HepG2 (cell line): ENCODE results near the gene PPIL3. TPM values are rescaled to one million over a fixed set of nuclear protein-coding genes. Genes with fewer than 3 reads are reported as not detected.
A peak's percentile ranks its signal among the peaks of the same experiment; 100 is the strongest.

Source experiments
- ETV5 ChIP-seq: IDR thresholded peaks from 2 replicates; pipeline ENCODE4 v1.6.1; 2018; ENCODE audit warnings: missing biosample characterization, missing genetic modification reagents, inconsistent platforms, borderline replicate concordance
- GTF3A ChIP-seq: sonication (generic); formaldehyde crosslinking; conservative IDR thresholded peaks from 2 replicates; pipeline ENCODE4 v1.4.0; 2020; ENCODE audit warnings: mild to moderate bottlenecking, missing genetic modification reagents
- MAZ ChIP-seq, 2 experiments: sonication (generic) in 1 of 2; formaldehyde crosslinking in 1 of 2; IDR thresholded peaks; 2 replicates each; pipeline versions ENCODE4 v1.5.0 to v1.6.1; 2012 to 2020; ENCODE audit warnings: low read depth in 2 of 2, mild to moderate bottlenecking in 2 of 2, borderline replicate concordance in 1 of 2, improper control_type of control experiment in 1 of 2, low read length in 1 of 2, missing genetic modification reagents in 1 of 2, moderate library complexity in 1 of 2
- NAIF1 ChIP-seq: sonication (generic); formaldehyde crosslinking; IDR thresholded peaks from 2 replicates; pipeline ENCODE4 v1.5.0; 2020; ENCODE audit warnings: mild to moderate bottlenecking, missing genetic modification reagents, borderline replicate concordance
- TBX2 ChIP-seq: sonication (generic); formaldehyde crosslinking; IDR thresholded peaks from 2 replicates; pipeline ENCODE4 v1.5.0; 2020; ENCODE audit warnings: missing genetic modification reagents, mild to moderate bottlenecking, borderline replicate concordance
- THAP11 ChIP-seq: IDR thresholded peaks from 2 replicates; pipeline ENCODE4 v1.6.1; 2016; ENCODE audit warnings: missing biosample characterization, missing genetic modification reagents
- ZFP62 ChIP-seq: sonication (generic); formaldehyde crosslinking; IDR thresholded peaks from 2 replicates; pipeline ENCODE4 v1.4.0; 2020; ENCODE audit warnings: missing genetic modification reagents
- ZNF589 ChIP-seq: sonication (generic); formaldehyde crosslinking; conservative IDR thresholded peaks from 2 replicates; pipeline ENCODE4 v1.8.0; 2022; ENCODE audit warnings: mild to moderate bottlenecking, moderate library complexity, missing genetic modification reagents
- ZNF605 ChIP-seq: sonication (generic); formaldehyde crosslinking; IDR thresholded peaks from 2 replicates; pipeline ENCODE4 v1.8.0; 2022; ENCODE audit warnings: mild to moderate bottlenecking, missing genetic modification reagents
- ZNF629 ChIP-seq: sonication (generic); formaldehyde crosslinking; conservative IDR thresholded peaks from 2 replicates; pipeline ENCODE4 v1.5.0; 2020; ENCODE audit warnings: missing genetic modification reagents
- polyA plus RNA-seq, 8 experiments: library from polyadenylated mRNA; depleted of rRNA in 3 of 8; stranded (reverse) in 7 of 8; unstranded in 1 of 8; fragments of >200 nt; fragmentation: Illumina TruSeq in 4 of 8; extraction: Trizol in 4 of 8; gene quantifications; 2 replicates each; pipeline versions ENCODE4 v1.2.1 to v1.2.3, GENCODE V29; 2011 to 2016; ENCODE audit warnings: low read depth in 4 of 8, missing spikeins in 1 of 8, mixed read lengths in 1 of 8; ENCODE audit not compliant: insufficient read depth in 1 of 8
- total RNA-seq, 5 experiments: library from RNA; depleted of rRNA; stranded (reverse); fragments of >200 nt; fragmentation: Illumina TruSeq; extraction: Trizol; gene quantifications; 2 replicates each; pipeline ENCODE4 v1.2.3, GENCODE V29; 2016; ENCODE audit warnings: low read depth in 1 of 5
- TF ChIP-seq, protein P1 (sequence below): sonication (generic); formaldehyde crosslinking; IDR thresholded peaks from 2 replicates; pipeline ENCODE4 v1.5.0; 2020; ENCODE audit warnings: missing genetic modification reagents
- TF ChIP-seq, protein P2 (sequence below): sonication (generic); formaldehyde crosslinking; IDR thresholded peaks from 2 replicates; pipeline ENCODE4 v1.4.0; 2020; ENCODE audit warnings: missing genetic modification reagents
- TF ChIP-seq, protein P3 (sequence below): sonication (generic); formaldehyde crosslinking; IDR thresholded peaks from 2 replicates; pipeline ENCODE4 v1.4.0; 2020; ENCODE audit warnings: missing genetic modification reagents, borderline replicate concordance

PPIL3 gene
- total and polyA plus RNA-seq, 2 of the 13 experiments (the other 11 are each of a cell fraction or from before 2014, with no cell fraction given): 98.7 to 107 TPM

DNA sequence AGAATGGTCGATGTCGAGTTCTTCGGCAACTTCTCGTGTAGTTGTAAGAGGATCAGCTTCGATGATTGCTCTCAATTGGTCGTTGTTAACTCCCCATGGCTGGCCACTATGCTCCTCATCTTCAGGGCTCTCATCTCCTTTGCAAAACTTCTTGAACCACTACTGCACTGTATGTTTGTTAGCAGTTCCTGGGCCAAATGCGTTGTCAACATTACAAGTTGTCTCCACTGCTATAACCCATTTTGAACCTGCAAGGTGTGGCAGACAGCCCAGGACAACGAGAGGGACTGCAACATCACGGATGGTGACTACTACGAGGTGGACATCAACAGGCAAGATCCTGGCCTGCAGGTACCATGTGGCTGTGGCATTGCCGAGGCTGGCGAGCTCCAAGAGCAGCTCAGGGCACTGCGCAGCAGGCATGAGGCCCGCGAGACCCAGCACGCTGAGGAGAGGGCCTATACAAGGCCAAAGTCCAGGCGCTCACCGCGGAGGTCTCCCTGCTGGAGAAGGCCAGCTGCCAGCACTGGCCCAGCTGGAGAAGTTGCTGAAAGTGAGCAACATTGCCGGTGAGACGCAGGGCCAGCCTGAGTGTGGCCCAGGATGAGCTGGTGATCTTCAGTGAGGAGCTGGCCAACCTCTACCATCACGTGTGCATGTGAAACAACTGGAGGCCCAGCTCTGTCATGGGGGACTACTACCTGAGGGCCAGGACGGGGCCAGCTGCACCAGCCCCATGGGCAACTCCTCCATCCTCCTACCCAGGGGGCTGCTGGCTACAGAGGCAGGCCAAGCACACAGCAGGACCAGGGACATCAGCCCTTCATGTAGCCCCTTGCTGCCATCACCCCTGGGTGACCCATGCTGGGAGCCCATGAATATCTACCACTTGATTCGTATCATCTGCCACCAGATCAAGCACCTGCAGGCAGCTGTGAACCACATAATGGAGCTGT lies 44.6 kb downstream of the PPIL3 start (continued):
- TF ChIP-seq GTF3A (no peak), ZNF589 (CRISPR knock-in tag) (no peak; the same call in 1 of the 2 replicates), MAZ (IDR thresholded peaks at IDR 0.05; ENCODE audit: borderline replicate concordance, low read depth, low read length) (no peak), MAZ (CRISPR knock-in tag; IDR thresholded peaks at IDR 0.05; ENCODE audit: low read depth) (peak; percentile 69), THAP11 (CRISPR knock-in tag) (no peak), ZNF605 (CRISPR knock-in tag) (peak; percentile 51; the same call in 1 of the 2 replicates), ZNF629 (CRISPR knock-in tag) (0 out of 2 replicates have a peak, but pooled peaks have one; percentile 48), TBX2 (peak; percentile 65; the same call in 1 of the 2 replicates), NAIF1 (CRISPR knock-in tag) (no peak), ZFP62 (CRISPR knock-in tag) (no peak), ETV5 (no peak; the same call in 1 of the 2 replicates)
- TF ChIP-seq, protein P1, sequence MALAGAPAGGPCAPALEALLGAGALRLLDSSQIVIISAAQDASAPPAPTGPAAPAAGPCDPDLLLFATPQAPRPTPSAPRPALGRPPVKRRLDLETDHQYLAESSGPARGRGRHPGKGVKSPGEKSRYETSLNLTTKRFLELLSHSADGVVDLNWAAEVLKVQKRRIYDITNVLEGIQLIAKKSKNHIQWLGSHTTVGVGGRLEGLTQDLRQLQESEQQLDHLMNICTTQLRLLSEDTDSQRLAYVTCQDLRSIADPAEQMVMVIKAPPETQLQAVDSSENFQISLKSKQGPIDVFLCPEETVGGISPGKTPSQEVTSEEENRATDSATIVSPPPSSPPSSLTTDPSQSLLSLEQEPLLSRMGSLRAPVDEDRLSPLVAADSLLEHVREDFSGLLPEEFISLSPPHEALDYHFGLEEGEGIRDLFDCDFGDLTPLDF (CRISPR knock-in tag): no peak
- TF ChIP-seq, protein P2, sequence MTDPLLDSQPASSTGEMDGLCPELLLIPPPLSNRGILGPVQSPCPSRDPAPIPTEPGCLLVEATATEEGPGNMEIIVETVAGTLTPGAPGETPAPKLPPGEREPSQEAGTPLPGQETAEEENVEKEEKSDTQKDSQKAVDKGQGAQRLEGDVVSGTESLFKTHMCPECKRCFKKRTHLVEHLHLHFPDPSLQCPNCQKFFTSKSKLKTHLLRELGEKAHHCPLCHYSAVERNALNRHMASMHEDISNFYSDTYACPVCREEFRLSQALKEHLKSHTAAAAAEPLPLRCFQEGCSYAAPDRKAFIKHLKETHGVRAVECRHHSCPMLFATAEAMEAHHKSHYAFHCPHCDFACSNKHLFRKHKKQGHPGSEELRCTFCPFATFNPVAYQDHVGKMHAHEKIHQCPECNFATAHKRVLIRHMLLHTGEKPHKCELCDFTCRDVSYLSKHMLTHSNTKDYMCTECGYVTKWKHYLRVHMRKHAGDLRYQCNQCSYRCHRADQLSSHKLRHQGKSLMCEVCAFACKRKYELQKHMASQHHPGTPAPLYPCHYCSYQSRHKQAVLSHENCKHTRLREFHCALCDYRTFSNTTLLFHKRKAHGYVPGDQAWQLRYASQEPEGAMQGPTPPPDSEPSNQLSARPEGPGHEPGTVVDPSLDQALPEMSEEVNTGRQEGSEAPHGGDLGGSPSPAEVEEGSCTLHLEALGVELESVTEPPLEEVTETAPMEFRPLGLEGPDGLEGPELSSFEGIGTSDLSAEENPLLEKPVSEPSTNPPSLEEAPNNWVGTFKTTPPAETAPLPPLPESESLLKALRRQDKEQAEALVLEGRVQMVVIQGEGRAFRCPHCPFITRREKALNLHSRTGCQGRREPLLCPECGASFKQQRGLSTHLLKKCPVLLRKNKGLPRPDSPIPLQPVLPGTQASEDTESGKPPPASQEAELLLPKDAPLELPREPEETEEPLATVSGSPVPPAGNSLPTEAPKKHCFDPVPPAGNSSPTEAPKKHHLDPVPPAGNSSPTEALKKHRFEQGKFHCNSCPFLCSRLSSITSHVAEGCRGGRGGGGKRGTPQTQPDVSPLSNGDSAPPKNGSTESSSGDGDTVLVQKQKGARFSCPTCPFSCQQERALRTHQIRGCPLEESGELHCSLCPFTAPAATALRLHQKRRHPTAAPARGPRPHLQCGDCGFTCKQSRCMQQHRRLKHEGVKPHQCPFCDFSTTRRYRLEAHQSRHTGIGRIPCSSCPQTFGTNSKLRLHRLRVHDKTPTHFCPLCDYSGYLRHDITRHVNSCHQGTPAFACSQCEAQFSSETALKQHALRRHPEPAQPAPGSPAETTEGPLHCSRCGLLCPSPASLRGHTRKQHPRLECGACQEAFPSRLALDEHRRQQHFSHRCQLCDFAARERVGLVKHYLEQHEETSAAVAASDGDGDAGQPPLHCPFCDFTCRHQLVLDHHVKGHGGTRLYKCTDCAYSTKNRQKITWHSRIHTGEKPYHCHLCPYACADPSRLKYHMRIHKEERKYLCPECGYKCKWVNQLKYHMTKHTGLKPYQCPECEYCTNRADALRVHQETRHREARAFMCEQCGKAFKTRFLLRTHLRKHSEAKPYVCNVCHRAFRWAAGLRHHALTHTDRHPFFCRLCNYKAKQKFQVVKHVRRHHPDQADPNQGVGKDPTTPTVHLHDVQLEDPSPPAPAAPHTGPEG (CRISPR knock-in tag): no peak
- TF ChIP-seq, protein P3, sequence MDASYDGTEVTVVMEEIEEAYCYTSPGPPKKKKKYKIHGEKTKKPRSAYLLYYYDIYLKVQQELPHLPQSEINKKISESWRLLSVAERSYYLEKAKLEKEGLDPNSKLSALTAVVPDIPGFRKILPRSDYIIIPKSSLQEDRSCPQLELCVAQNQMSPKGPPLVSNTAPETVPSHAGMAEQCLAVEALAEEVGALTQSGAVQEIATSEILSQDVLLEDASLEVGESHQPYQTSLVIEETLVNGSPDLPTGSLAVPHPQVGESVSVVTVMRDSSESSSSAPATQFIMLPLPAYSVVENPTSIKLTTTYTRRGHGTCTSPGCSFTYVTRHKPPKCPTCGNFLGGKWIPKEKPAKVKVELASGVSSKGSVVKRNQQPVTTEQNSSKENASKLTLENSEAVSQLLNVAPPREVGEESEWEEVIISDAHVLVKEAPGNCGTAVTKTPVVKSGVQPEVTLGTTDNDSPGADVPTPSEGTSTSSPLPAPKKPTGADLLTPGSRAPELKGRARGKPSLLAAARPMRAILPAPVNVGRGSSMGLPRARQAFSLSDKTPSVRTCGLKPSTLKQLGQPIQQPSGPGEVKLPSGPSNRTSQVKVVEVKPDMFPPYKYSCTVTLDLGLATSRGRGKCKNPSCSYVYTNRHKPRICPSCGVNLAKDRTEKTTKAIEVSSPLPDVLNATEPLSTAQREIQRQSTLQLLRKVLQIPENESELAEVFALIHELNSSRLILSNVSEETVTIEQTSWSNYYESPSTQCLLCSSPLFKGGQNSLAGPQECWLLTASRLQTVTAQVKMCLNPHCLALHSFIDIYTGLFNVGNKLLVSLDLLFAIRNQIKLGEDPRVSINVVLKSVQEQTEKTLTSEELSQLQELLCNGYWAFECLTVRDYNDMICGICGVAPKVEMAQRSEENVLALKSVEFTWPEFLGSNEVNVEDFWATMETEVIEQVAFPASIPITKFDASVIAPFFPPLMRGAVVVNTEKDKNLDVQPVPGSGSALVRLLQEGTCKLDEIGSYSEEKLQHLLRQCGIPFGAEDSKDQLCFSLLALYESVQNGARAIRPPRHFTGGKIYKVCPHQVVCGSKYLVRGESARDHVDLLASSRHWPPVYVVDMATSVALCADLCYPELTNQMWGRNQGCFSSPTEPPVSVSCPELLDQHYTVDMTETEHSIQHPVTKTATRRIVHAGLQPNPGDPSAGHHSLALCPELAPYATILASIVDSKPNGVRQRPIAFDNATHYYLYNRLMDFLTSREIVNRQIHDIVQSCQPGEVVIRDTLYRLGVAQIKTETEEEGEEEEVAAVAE (CRISPR knock-in tag): 0 out of 2 replicates have a peak, but pooled peaks have one; percentile 32
